ENCODE measurements around the gene UBXN6.
A peak's percentile ranks its signal among the peaks of the same experiment; 100 is the strongest.

The UBXN6 gene

DNA sequence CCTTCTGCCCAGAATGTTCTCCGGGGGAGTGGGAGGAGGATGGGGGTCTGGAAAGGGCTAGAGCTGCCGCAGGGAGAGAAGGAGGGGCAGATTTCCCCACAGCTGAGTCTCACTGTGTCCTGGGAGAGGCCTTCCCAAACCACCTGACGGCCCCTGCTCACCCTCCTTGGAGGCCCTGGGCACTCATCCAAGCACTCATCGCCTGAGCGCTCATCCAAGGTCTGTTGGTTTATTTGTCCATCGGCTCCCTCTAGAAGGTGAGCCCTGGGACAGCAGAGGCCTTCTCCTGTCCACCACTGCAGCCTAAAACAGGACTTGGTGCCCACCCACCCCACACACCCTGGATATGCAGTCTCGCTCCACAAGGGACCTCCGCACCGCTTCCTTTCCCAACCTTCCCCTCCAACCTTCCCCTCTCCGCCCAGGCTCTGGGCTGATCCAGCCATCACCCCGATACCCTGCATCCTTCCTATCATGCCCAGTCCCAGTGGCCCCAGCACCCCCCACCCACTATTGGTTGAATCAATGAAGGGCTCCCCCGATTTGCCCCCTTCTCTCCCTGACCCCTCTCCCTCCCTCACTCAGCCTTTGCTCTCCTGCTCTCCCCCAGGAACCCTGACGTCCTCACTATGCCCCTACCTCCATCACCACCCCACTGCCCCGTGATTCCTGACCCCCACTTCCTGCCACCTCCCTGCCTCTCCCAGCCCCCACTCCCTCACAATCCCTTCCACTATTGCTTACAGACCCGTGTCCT is 1.7 kb downstream of the UBXN6 start:
- DNase-seq, result peak; percentile 79

DNA sequence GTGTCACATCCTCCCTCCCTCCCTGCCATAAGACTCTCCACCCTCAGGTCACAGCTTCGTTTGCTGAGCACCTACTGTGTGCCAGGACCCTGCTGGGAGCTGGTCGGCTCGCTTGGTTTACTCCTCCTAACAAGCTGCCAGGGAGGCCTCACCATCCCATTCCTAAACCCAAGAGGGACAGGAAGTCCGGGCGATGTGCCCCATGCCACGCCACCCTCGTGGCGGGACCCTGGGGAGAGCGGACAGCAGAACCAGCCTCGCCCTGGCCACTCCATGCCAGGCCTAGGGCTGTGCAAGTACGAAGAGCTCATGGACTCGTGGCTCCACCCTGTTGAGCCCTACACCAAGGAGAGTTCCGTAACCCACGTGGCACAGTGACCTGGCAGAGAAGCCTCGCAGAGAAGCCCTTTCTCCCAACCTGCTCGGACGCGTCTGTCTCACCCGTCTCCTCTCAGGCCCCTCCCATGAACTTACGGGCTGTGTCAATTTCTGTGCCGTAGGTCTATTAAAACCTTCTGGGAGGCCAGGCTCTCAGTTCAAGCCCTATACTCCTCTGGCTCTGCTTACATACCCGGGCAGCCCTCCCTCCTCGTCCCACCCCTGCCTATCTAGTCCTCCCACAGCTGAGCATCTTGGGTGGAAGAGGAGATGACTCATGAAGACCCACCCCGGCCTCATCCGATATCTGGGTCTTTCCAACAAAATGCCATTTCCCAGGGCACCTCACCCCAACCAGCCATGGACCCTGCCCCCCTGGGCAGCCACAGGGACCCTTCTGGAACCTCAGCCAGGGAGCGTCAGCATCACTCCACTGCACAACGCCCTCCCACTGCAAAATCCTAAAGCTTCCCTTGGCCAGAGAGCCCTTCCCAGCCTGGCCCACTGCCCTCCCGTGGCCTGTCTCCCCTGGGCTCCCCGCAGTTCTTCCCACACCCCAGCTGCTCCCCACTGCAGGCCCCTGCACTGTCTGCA is 2.6 kb downstream of the UBXN6 start:
- no peak for DNase-seq

DNA sequence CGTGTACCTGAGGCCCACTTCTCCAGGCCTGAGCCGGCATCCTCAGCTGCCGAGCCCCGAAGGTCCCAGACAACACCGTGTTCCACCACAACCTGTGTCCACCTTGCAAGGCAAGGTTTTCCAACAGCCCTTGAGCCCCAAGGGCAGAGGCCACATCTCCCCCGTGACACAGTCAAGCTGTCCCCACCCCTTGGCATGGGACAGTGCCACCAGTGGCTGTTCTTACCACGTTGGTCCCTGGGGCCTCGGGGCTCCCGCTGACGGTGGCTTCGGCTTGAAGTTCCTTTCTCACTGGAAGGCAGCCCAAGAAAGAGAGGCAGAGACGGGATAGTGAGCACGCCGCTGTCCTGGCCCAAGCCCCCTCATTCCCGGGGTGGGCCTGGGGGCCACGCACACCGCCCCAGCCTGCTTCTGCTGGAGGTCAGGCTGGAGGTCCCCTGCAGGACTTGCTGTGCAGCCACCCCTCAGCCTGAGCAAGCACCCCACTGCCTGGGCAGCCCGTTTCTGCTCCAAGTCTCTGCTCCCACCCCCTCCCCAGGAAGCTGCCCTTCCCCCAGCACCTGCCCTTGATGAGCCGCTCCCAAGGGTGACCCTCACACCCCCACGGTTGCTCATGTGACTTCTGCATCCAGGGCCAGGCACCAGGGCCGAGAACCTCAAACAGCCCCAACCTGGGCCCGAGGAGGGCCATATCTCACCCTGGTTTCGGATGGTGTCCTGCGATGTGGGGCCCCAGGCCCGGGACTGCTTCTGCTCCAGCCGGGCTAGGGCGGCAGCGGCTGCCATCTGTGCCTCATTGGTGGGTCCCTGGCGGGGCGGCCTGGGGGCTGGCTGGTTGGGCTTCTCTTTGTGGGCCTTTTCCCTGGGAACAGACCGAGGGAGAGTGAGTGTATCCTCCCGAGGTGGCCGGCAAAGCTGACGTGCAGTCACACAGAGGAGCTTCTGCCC is 4.1 kb downstream of the UBXN6 start:
- DNase-seq, result no peak

DNA sequence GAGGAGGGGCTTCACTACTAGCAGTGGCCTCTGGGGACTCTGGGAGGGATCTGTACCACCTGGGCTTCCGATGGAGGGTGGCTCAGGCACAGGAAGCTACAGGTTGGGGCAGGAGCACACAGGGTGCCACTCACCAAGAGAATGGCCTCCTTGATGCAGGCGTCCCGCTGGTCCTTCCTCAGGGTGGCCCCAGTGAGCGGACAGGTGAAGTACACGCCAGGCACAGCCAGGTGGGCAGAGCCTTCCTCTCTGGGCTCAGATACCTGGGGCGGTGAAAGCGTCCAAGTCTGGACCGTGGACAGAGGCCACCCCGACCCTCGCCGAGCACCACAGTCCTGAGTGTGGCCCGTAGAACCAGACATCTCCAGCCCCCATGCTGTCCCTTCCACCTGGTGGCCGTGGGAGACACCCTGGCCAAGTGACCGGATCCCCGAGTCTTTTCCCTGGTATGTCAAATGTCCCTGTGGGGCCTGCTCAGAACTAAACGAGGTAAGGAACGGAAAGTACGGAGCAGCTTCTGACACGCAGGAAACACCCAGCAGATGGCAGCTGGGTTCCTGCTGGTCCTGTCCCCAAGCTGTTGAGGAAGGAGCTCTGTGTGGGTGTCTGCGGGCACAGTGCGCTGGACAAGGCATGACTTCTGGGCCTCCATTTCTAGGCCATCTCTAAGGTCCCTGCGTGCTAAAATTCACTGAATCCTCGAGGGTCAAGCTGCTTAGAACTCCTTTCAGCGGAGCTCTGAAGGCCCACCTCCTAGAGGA is 5.2 kb downstream of the UBXN6 start:
- no peak for DNase-seq

DNA sequence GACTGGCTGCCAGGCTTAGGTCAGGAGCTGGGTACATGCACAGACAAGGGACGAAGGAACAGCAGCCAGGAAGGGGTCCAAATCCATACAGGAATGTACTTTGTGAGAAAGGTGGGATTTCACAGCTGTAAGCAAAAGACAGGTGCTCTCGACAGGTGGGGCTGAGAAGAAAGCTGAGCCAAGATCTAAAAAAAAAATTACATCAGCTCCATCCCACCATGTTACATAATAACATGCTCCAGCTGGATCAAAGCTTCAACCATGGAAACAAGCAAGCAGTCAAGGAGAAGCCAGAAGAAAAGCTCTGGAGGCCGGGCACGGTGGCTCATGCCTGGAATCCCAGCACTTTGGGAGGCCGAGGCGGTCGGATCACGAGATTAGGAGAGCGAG is 8.0 kb downstream of the UBXN6 start:
- DNase-seq, result no peak

DNA sequence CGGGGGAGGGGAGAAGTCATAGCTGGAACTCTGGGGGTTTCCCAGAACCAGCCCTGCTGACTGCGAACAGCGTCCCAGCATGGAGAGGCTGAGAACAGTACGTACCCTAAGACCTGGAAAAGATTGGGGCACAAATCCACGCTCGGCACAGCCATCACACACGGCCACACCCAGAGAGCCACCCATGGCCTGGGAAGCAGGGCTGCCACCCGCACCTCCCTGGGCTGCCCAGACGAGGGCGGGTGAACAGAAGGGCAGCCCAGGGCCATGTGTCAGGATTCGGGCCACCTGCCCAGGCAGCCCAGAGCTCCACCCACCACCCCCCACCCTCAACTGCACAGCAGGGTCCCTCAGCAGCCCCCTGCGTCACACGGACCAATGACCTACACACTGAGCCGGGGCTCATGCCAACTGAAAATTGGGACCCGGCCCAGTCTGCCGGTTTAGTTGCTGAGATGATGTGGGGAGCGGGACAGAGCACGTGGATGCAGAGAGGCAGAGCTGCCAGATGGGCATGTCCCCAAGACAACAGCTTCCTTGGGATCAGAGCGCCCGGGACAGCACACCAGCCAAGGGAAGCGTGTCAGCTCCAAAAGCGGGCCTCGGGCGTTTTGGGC is 8.5 kb downstream of the UBXN6 start:
- DNase-seq, result no peak

DNA sequence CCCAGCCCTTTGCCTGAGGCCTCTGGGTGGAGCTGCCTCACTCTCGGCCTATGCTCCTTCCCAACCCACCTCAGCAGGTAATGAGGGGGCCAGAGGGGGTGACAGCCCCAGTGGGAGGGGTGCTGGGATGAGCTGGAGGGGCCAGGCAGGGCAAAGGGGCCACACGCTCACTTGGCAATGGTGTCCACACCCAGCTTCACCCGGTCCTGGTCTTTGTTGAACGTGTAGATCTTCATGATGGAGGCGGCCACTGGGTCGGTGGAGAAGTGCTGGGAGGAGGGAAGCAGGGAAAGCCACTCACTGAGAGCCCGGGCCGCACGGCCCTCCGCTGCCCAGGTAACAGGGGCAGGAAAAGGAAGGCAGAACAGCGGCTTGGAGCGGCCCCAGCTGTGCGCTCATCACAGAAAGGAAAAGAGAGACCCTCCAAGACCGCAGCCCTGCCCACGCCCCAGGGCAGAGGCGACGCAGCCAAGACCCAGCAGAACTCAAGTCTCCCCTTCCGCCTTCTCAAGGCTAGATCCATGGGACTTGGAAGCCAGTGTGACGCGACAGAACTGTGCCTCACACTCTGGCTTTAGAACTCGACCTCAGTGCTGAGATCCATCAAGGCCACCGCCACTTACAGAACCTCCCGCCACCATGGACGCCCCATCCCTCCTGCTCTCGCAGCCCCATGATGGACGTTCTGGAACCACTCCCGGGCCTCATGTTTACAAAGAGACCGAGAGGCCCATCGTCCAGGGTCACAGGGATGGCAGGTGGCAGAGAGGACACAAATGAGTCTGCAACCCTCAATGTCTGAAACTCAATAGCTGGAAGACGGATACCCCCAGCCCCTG is 9.2 kb downstream of the UBXN6 start:
- no peak for DNase-seq

DNA sequence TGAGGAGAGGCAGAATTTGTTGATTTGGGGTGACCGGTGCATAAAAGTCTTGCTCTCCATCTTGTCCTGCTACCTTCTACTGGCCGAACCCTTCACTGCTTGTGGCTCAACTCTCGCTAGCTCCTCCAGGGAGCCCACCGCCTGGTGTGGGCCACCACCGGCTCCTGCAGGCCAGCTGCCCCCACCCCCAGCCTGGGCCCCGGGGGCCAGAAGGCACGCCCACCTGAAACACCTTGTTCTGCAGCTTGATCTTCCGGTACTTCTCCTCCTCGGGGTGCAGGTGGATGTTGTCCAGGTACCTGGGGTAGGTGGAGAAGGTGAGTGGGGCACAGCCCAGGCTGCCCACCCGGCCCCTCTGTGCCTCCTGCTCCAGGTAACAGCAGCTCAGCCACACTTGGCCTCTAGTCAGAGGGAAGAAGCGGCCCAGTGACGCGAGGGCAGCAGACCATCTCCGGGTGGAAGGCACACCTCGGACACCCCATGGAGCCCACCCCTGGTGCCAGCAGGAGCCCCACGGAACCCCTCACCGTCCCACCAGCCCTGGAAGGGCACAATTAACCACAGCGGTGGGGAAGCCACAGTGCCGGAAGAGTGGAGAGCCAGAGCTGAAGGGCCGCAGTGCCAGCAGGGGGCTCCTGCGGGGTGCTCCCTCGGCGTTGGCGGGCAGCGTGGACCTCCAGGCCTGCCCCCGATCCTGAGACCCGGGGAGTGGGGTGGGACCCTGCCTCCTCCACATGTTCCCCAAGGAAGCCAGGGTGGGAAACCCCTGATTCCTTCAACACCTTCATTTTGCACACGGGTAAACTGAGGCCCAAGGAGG is 10.1 kb downstream of the UBXN6 start:
- no peak for DNase-seq

DNA sequence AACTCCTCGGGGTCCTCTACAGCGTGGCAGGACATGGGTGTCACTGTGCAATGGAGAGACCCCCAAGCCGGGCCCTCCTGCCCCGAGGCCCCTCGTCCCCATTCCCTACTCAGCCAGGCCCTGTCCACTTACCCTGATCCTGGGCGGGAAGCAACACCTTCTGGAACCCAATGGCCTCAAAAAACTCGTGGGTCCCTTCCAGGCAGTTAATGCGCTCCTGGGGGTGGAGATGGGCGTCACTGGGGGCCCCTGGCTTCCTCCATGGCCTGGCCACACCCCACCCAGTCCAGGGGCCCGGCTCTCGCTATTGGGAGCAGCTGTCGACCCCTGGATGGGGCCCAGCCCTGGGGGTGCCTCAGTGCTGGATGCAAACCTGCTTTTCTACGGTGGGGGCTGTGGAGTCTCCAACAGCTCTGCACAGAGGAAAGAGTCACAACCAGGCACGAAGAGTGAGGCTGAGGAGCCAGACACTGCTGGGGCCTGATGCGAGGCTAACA is 10.8 kb downstream of the UBXN6 start:
- DNase-seq, result no peak

DNA sequence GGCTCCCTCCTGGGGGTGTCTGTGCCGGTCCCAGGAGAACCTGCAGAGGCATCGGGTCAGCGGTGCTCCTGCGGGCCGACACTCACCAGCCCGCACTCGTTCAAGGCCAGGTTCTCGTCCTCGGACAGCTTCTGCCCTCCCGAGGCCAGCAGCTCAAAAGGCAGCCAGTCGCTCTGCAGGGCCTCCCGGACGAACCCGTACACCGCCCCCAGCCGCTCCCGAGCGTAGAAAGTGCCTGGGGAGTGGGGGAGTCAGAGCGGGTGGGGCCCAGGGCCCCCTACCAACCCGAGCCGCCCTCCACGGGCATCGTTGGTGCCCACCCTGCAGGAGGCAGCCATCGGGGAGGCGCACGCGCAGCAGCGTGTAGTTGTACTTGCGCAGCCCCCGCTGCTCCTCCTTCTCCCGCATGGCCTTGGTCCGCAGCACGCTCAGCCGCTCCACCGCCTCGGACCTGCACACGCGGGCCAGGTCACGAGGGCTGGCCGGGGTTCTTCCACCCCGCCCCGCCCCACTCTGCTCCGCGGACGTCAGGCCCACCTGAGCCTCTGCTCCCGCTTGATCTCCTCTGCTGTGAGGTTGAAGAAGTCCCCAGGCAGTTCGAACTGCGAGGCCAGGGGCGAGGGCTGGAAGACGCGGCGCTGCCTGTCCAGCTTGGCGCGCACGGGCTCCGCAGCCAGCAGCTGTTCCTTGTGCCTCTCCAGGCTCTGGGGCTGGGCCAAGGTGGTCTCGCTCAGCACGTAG is 11.5 kb downstream of the UBXN6 start:
- DNase-seq, result no peak

DNA sequence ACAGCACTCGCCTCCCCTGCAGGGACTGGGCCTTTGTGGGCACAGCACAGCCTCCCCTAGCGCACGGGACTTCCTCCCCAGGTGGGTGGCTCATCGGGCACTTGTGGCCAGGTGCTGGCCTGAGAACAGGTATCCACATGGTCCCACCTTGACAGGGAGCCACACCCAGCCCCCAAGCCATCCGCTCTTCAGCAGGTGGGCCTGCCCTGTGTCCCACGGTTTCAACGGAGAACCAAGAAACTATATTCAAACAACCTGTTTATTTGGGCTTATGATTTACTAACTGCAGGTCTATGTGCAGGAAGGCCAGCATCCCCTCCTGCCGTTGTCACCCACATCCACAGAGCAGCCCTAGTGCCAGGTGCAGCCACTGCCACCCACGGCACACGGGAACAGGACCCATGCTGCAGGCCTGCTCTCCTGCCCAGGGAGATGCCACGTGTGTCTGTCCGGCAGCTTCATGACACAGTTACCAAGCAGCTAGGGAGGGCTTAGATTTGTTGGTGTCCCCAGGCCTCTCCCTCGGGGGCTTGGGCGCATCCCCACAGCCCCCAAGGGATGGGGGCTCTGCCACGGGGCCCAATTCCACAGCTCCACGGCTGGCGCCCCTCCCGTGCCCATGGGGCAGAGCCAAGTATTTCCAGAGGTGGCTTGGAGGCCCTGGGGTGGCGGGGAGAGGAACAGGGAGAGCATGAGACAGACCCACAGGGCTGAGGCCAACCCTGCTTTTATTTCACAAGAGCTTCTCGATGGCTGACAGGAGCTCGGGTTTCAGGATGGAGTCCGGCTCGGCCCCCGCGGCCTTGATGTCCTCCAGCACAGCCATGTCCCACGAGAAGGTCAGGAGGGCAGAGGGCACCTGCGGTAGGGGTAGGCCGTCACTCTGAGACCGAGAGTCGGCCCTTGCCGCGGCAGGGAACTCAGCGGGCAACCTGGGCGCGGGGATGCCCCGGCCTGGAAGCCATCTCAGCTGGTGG is 12.5 kb downstream of the UBXN6 start:
- DNase-seq, result no peak

DNA sequence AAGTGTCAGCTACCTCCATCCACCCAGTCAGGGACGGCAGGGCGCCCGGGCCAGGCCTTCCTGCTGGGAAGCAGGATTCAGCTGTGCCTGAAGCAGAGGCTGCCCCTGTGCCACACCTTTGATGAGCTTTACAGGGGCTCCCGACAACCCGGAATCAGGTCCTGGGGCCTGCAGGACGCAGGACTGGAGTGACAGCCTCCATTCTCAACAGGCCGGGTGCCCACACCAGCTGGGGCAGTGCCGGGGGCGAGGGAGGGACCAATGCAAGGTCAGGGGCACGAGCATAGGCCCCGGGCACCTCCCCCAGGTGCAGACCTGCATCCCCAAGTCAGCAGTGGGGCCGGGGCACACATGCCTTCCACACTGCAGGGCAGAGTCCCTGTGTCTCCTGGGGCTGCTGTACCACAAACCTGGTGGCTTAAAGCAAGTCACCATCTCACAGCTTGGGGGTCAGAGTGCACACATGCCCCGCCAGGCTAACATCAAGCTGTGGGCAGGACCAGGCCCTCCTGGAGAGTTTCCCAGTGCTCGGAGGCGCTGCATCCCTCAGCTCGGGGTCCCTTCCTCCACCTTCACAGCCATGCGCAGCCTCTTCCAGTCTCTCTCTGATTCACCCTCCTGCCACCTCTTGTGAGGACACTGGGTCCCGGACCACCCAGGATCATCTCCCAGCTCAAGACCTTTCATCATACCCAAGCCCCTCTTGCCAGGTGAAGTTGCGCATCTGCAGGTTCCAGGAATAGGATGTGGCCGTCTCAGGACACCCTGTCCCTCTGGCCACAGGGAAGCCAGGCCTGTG is 13.4 kb downstream of the UBXN6 start:
- no peak for DNase-seq

DNA sequence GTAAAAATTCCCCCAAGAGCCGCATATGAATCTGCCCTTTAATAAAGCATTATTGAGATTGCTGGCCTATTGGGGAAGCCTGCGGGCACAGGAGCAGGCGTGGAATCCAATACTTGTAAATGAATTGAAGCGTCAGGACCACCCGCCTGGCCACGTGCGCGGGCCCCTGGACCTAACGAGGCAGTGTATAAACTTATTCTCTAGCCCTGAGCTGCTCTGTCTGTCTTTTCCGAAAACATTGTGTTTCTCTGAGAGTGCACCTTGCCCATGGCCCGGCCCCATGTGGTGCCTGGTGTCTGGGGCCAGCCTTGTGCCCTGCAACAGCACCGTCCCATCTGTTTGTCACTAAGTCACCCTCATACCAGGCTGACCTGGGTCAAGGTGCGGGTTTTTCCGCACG is 14.4 kb downstream of the UBXN6 start:
- no peak for DNase-seq

DNA sequence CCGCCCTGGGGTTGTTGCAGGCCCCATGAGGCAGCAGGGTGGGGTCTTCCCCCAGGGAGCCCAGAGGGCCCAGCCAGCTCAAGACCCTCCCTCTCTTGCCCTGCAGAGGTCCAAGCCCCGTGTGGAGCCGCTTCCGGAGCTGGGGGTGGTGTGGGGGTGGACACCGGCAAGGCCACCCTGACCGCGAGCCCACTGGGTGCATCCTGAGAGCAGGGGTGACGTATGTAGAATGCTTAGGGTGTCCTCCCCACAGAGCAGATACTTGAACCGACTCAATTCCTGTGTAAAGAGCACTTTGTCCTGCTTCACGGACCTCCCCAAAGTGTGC is 14.8 kb downstream of the UBXN6 start:
- DNase-seq, result no peak

DNA sequence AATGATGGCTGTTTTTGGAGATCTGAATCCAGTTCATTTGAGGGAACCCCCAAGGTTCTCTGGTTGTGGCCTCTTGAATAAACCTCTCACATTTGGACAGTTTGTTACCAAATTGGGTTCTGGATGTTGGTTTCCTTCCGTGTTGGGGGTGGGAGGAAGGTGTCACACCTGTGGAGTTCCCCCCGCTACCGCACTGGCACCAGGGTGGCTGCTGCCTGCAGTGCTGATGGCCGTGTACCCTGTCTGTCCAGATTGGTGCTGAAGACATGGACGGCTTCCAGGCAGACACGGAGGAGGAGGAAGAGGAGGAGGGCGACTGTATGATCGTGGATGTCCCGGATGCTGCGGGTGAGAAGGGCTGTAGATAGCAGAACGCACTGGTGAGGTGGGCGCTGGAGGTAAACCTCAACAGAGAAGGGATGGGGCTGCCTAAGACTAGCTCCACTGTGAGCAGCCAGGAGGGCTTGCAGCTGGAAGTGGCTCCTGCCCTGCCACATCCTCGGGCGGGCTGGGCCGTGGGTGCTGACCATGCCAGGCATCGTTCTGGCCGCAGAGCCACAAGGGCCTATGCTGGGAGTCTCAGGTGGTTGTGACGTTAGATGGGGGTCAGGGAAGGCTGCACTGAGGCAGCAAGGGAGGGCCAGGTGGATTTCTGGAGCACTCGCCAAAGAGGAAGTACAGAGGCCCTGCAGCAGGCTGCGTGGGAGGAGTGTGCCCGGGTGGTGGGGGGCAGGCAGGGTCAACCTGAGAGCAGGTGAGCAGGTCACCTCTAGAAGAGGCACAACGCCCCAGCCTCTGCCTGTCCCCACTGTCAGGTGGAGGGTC is 15.4 kb downstream of the UBXN6 start:
- DNase-seq, result no peak

DNA sequence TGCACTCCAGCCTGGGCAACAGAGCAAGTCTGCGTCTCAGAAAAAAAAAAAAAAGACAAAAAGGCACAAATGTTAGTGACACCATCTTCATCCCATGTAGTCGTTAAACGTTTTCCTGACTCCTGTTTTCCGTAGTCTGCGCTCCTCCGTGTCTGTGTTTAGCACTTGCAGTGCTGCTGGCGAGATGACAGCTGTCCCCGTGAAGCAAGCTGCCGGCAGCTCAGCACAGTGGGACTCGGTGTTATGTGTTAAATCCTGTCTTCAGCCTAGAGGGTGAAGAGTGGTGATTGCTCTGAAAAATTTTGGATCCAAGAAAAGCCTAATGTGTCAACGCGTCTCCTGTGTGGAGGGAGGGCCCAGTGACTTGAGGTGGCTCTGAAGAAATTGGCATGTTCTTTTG is 18.4 kb downstream of the UBXN6 start:
- no peak for DNase-seq

Data from DMS79 (cell line).